Esophagus muscularis mucosa (tissue), 3 donors: Measurements from ENCODE around the gene PSMG4.

Experiments used
- POLR2A ChIP-seq: fragments of 450-650 bp; IDR thresholded peaks from one replicate; pipeline ENCODE4 v1.6.1; 2017; ENCODE audit warnings: antibody characterized with exemption, moderate library complexity, mild to moderate bottlenecking, low read depth
- POLR2AphosphoS5 ChIP-seq, 2 donors: sonication (generic); formaldehyde crosslinking; IDR thresholded peaks; one replicate each; pipeline ENCODE4 v1.6.1; 2017; ENCODE audit warnings: antibody characterized with exemption in 2 of 2
- TF ChIP-seq, protein P1 (sequence below), 3 experiments: fragments of 200-600 bp in 2 of 3; fragments of 450-650 bp in 1 of 3; sonication (generic) in 2 of 3; IDR thresholded peaks; one replicate each; pipeline ENCODE4 v1.5.1; 2017 to 2019; ENCODE audit warnings: antibody characterized with exemption in 3 of 3, mild to moderate bottlenecking in 2 of 3, moderate library complexity in 1 of 3

DNA sequence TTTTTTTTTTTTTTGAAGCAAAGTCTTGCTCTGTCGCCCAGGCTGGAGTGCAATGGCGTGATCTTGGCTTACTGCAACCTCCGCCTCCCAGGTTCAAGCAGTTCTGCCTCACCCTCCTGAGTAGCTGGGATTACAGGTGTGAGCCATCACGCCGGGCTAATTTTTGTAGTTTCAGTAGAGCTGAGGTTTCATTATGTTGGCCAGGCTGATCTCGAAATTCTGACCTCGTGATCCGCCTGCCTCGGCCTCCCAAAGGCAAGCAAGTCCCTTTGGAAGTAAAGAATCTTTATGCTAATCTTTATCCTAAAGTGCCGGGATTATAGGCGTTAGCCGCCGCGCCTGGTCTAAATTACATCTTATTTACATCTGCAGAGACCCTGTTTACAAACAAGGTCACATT, 1.5 kb downstream of the PSMG4 start:
- TF ChIP-seq, protein P1, sequence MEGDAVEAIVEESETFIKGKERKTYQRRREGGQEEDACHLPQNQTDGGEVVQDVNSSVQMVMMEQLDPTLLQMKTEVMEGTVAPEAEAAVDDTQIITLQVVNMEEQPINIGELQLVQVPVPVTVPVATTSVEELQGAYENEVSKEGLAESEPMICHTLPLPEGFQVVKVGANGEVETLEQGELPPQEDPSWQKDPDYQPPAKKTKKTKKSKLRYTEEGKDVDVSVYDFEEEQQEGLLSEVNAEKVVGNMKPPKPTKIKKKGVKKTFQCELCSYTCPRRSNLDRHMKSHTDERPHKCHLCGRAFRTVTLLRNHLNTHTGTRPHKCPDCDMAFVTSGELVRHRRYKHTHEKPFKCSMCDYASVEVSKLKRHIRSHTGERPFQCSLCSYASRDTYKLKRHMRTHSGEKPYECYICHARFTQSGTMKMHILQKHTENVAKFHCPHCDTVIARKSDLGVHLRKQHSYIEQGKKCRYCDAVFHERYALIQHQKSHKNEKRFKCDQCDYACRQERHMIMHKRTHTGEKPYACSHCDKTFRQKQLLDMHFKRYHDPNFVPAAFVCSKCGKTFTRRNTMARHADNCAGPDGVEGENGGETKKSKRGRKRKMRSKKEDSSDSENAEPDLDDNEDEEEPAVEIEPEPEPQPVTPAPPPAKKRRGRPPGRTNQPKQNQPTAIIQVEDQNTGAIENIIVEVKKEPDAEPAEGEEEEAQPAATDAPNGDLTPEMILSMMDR (IDR thresholded peaks at IDR 0.05): no peak
- no peak for TF ChIP-seq POLR2A
- no peak for TF ChIP-seq POLR2AphosphoS5 (IDR thresholded peaks at IDR 0.05)
